HepG2 (cell line): ENCODE data around the gene TMEM247.

Experiments
- CTCF ChIP-seq: sonication (generic); formaldehyde crosslinking; IDR thresholded peaks from 2 replicates; pipeline ENCODE4 v1.5.0; 2020; ENCODE audit warnings: mild to moderate bottlenecking, missing genetic modification reagents, moderate library complexity
- EP300 ChIP-seq, 3 experiments: sonication (generic) in 1 of 3; formaldehyde crosslinking in 1 of 3; IDR thresholded peaks; 2 replicates each; pipeline versions ENCODE4 v1.5.1 to v1.6.1; 2011 to 2020; ENCODE audit warnings: low read depth in 2 of 3, low read length in 2 of 3, borderline replicate concordance in 1 of 3, improper control_type of control experiment in 1 of 3, mild to moderate bottlenecking in 1 of 3, missing genetic modification reagents in 1 of 3, moderate library complexity in 1 of 3
- SOX5 ChIP-seq: IDR thresholded peaks from 2 replicates; pipeline ENCODE4 v1.6.1; 2016; ENCODE audit warnings: borderline replicate concordance

GRCh38 chr2:46481198-46482193 is 2.1 kb downstream of the TMEM247 start:
- TF ChIP-seq SOX5 (CRISPR knock-in tag) (no peak), EP300 (IDR thresholded peaks at IDR 0.05; ENCODE audit: low read depth in 2 of 2, low read length in 2 of 2) (no peak), EP300 (CRISPR knock-in tag; IDR thresholded peaks at IDR 0.05; ENCODE audit: borderline replicate concordance) (no peak), CTCF (CRISPR knock-in tag) (no peak)
